WTC11 (cell line): Measurements from ENCODE around the gene SLC2A4RG. TPM values are rescaled to one million over a fixed set of nuclear protein-coding genes. Genes with fewer than 3 reads are reported as not detected.

ENCODE experiments used
- ATAC-seq: fragments of 200-7000 bp; cut with Tn5 transposase; 2 replicates; pipeline ENCODE4 v1.10.0; 2021; ENCODE audit warnings: mild to moderate bottlenecking, moderate library complexity
- CTCF ChIA-PET: fragments of 300-600 bp; sonication (Branson Sonifier 250); formaldehyde crosslinking; loops from one replicate; lab custom pipeline; 2021; ENCODE audit warnings: antibody characterized with exemption; lab: Charles Lee
- POLR2A ChIA-PET: fragments of 350-600 bp; sonication (Branson Sonifier 250); formaldehyde crosslinking; loops from one replicate; lab custom pipeline; 2021; ENCODE audit warnings: antibody characterized with exemption; lab: Charles Lee
- DNase-seq: peaks from one replicate; pipeline ENCODE4 v3.0.0; 2021; ENCODE audit warnings: low spot score
- H3K27ac Mint-ChIP-seq: 2 replicates; pipeline ENCODE4 v1.8.0; 2021; ENCODE audit warnings: mixed read lengths
- H3K27me3 Mint-ChIP-seq: 2 replicates; pipeline ENCODE4 v1.8.0; 2021; ENCODE audit warnings: low read depth, mild to moderate bottlenecking, moderate library complexity, mixed read lengths
- H3K36me3 Mint-ChIP-seq: 2 replicates; pipeline ENCODE4 v1.8.0; 2021; ENCODE audit warnings: mixed read lengths
- H3K4me1 Mint-ChIP-seq: 2 replicates; pipeline ENCODE4 v1.8.0; 2022; ENCODE audit warnings: mixed read lengths
- H3K4me3 Mint-ChIP-seq: 2 replicates; pipeline ENCODE4 v1.8.0; 2021; ENCODE audit warnings: mild to moderate bottlenecking, moderate library complexity, mixed read lengths
- H3K9me3 Mint-ChIP-seq: 2 replicates; pipeline ENCODE4 v1.8.0; 2021; ENCODE audit warnings: mixed read lengths
- ELF4 ChIP-seq: sonication (generic); formaldehyde crosslinking; IDR thresholded peaks from 2 replicates; pipeline ENCODE4 v1.8.1; 2022; ENCODE audit warnings: low read depth, mild to moderate bottlenecking, moderate library complexity, missing genetic modification reagents
- KAT7 ChIP-seq: sonication (generic); formaldehyde crosslinking; IDR thresholded peaks from 2 replicates; pipeline ENCODE4 v1.8.1; 2023; ENCODE audit warnings: missing genetic modification reagents, mild to moderate bottlenecking, borderline replicate concordance
- NFE2L1 ChIP-seq: sonication (generic); formaldehyde crosslinking; IDR thresholded peaks from 2 replicates; pipeline ENCODE4 v1.8.1; 2023; ENCODE audit warnings: missing genetic modification reagents
- NR2C2 ChIP-seq: sonication (generic); formaldehyde crosslinking; IDR thresholded peaks from 2 replicates; pipeline ENCODE4 v1.8.0; 2022; ENCODE audit warnings: mild to moderate bottlenecking, missing genetic modification reagents
- NR3C1 ChIP-seq: sonication (generic); formaldehyde crosslinking; conservative IDR thresholded peaks from 2 replicates; pipeline ENCODE4 v1.8.1; 2023; ENCODE audit warnings: low read depth, mild to moderate bottlenecking, missing genetic modification reagents
- OVOL2 ChIP-seq: fragments of 250-450 bp; sonication (Bioruptor Pico); IDR thresholded peaks from 2 replicates; pipeline ENCODE4 v1.9.0; 2021; ENCODE audit warnings: mild to moderate bottlenecking, borderline replicate concordance
- RELA ChIP-seq: sonication (generic); formaldehyde crosslinking; IDR thresholded peaks from 2 replicates; pipeline ENCODE4 v1.8.1; 2022; ENCODE audit warnings: missing genetic modification reagents, mild to moderate bottlenecking, borderline replicate concordance
- RORB ChIP-seq: fragments of 250-450 bp; sonication (Bioruptor Pico); IDR thresholded peaks from 2 replicates; pipeline ENCODE4 v1.9.0; 2021; ENCODE audit warnings: mild to moderate bottlenecking
- SMAD4 ChIP-seq: sonication (generic); formaldehyde crosslinking; IDR thresholded peaks from 2 replicates; pipeline ENCODE4 v1.8.0; 2022; ENCODE audit warnings: mild to moderate bottlenecking, missing genetic modification reagents
- ZBTB21 ChIP-seq: sonication (generic); formaldehyde crosslinking; IDR thresholded peaks from 2 replicates; pipeline ENCODE4 v1.8.1; 2023; ENCODE audit warnings: mild to moderate bottlenecking, missing genetic modification reagents, borderline replicate concordance
- ZNF219 ChIP-seq: sonication (generic); formaldehyde crosslinking; IDR thresholded peaks from 2 replicates; pipeline ENCODE4 v1.8.0; 2023; ENCODE audit warnings: missing genetic modification reagents, mild to moderate bottlenecking, borderline replicate concordance
- ZNF416 ChIP-seq: fragments of 250-450 bp; sonication (Bioruptor Pico); IDR thresholded peaks from 2 replicates; pipeline ENCODE4 v1.9.0; 2021; ENCODE audit warnings: mild to moderate bottlenecking, inconsistent platforms
- ZNF532 ChIP-seq: fragments of 250-450 bp; sonication (Bioruptor Pico); IDR thresholded peaks from 2 replicates; pipeline ENCODE4 v1.9.0; 2021; ENCODE audit warnings: mild to moderate bottlenecking, borderline replicate concordance
- total RNA-seq: library from RNA; stranded (reverse); gene quantifications from 3 replicates; pipeline ENCODE4 v1.2.3, GENCODE V29; 2021
- TF ChIP-seq, protein P1 (sequence below): fragments of 200-600 bp; IDR thresholded peaks from 2 replicates; pipeline ENCODE4 v1.8.0; 2022; ENCODE audit warnings: antibody characterized with exemption
- TF ChIP-seq, protein P2 (sequence below): fragments of 250-450 bp; sonication (Bioruptor Pico); IDR thresholded peaks from 2 replicates; pipeline ENCODE4 v1.9.0; 2021; ENCODE audit warnings: mild to moderate bottlenecking
- TF ChIP-seq, protein P3 (sequence below): sonication (generic); formaldehyde crosslinking; IDR thresholded peaks from 2 replicates; pipeline ENCODE4 v1.8.1; 2023; ENCODE audit warnings: mild to moderate bottlenecking, missing genetic modification reagents, moderate library complexity
- TF ChIP-seq, protein P4 (sequence below): sonication (generic); formaldehyde crosslinking; conservative IDR thresholded peaks from 2 replicates; pipeline ENCODE4 v1.8.1; 2023; ENCODE audit warnings: mild to moderate bottlenecking, low read depth, missing genetic modification reagents, moderate library complexity

SLC2A4RG gene
- total RNA-seq, 1 experiment from 2014 or later: 43.3 TPM

- TF ChIP-seq, protein P1, sequence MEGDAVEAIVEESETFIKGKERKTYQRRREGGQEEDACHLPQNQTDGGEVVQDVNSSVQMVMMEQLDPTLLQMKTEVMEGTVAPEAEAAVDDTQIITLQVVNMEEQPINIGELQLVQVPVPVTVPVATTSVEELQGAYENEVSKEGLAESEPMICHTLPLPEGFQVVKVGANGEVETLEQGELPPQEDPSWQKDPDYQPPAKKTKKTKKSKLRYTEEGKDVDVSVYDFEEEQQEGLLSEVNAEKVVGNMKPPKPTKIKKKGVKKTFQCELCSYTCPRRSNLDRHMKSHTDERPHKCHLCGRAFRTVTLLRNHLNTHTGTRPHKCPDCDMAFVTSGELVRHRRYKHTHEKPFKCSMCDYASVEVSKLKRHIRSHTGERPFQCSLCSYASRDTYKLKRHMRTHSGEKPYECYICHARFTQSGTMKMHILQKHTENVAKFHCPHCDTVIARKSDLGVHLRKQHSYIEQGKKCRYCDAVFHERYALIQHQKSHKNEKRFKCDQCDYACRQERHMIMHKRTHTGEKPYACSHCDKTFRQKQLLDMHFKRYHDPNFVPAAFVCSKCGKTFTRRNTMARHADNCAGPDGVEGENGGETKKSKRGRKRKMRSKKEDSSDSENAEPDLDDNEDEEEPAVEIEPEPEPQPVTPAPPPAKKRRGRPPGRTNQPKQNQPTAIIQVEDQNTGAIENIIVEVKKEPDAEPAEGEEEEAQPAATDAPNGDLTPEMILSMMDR: no peak
- TF ChIP-seq ZBTB21 (no peak), ELF4 (CRISPR knock-in tag) (no peak), ZNF416 (CRISPR knock-in tag) (no peak)
These were observed 34.1 kb downstream of the SLC2A4RG start (continued) for GRCh38 chr20:63773571-63774241.

GRCh38 chr20:63774306-63774705 is 34.7 kb downstream of the SLC2A4RG start:
- ChIA-PET POLR2A (interaction anchor here (0.7 kb wide), 1 partner anchor 36 kb away, joined by 3 read pairs; no protein-coding TSS in a partner anchor), CTCF (interaction anchor here (0.5 to 2.8 kb wide), 35 partner anchors 10 to 702 kb away, joined by 3 to 68 read pairs (median 11); partner anchors contain the start of genes ARFRP1, DNAJC5, LIME1 and PRPF6)
- ATAC-seq: no peak
- H3K4me1 Mint-ChIP-seq: peaks cover 14% of the 10 kb centered on the region
- peaks cover 4% of the 10 kb centered on the region; the same call in 1 of the 2 replicates for H3K27me3 Mint-ChIP-seq
- no peak for DNase-seq
- H3K27ac Mint-ChIP-seq: no peak overlapping the region
- H3K4me3 Mint-ChIP-seq: no peak overlapping the region
- peaks cover 16% of the 10 kb centered on the region for H3K36me3 Mint-ChIP-seq
- no peak for TF ChIP-seq NR2C2 (CRISPR knock-in tag)
- TF ChIP-seq SMAD4 (CRISPR knock-in tag): no peak
- no peak for TF ChIP-seq NFE2L1 (CRISPR knock-in tag)
- TF ChIP-seq, protein P2, sequence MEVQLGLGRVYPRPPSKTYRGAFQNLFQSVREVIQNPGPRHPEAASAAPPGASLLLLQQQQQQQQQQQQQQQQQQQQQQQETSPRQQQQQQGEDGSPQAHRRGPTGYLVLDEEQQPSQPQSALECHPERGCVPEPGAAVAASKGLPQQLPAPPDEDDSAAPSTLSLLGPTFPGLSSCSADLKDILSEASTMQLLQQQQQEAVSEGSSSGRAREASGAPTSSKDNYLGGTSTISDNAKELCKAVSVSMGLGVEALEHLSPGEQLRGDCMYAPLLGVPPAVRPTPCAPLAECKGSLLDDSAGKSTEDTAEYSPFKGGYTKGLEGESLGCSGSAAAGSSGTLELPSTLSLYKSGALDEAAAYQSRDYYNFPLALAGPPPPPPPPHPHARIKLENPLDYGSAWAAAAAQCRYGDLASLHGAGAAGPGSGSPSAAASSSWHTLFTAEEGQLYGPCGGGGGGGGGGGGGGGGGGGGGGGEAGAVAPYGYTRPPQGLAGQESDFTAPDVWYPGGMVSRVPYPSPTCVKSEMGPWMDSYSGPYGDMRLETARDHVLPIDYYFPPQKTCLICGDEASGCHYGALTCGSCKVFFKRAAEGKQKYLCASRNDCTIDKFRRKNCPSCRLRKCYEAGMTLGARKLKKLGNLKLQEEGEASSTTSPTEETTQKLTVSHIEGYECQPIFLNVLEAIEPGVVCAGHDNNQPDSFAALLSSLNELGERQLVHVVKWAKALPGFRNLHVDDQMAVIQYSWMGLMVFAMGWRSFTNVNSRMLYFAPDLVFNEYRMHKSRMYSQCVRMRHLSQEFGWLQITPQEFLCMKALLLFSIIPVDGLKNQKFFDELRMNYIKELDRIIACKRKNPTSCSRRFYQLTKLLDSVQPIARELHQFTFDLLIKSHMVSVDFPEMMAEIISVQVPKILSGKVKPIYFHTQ (CRISPR knock-in tag): no peak
- TF ChIP-seq RORB (CRISPR knock-in tag): no peak
- no peak for TF ChIP-seq NR3C1
- TF ChIP-seq ZNF532 (CRISPR knock-in tag): no peak
- TF ChIP-seq OVOL2: no peak
- no peak for TF ChIP-seq KAT7 (CRISPR knock-in tag)
- TF ChIP-seq ZNF219 (CRISPR knock-in tag): no peak
- TF ChIP-seq, protein P3, sequence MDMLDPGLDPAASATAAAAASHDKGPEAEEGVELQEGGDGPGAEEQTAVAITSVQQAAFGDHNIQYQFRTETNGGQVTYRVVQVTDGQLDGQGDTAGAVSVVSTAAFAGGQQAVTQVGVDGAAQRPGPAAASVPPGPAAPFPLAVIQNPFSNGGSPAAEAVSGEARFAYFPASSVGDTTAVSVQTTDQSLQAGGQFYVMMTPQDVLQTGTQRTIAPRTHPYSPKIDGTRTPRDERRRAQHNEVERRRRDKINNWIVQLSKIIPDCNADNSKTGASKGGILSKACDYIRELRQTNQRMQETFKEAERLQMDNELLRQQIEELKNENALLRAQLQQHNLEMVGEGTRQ (CRISPR knock-in tag): no peak
- TF ChIP-seq, protein P4, sequence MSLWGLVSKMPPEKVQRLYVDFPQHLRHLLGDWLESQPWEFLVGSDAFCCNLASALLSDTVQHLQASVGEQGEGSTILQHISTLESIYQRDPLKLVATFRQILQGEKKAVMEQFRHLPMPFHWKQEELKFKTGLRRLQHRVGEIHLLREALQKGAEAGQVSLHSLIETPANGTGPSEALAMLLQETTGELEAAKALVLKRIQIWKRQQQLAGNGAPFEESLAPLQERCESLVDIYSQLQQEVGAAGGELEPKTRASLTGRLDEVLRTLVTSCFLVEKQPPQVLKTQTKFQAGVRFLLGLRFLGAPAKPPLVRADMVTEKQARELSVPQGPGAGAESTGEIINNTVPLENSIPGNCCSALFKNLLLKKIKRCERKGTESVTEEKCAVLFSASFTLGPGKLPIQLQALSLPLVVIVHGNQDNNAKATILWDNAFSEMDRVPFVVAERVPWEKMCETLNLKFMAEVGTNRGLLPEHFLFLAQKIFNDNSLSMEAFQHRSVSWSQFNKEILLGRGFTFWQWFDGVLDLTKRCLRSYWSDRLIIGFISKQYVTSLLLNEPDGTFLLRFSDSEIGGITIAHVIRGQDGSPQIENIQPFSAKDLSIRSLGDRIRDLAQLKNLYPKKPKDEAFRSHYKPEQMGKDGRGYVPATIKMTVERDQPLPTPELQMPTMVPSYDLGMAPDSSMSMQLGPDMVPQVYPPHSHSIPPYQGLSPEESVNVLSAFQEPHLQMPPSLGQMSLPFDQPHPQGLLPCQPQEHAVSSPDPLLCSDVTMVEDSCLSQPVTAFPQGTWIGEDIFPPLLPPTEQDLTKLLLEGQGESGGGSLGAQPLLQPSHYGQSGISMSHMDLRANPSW (CRISPR knock-in tag): no peak
- TF ChIP-seq RELA (CRISPR knock-in tag): no peak
- TF ChIP-seq ZNF416 (CRISPR knock-in tag): no peak
- H3K9me3 Mint-ChIP-seq: peaks cover 17% of the 10 kb centered on the region
